Lower lobe of right lung (tissue), 2 donors: Measurements from ENCODE around the gene OVOL3. TPM values are rescaled to one million over a fixed set of nuclear protein-coding genes. Genes with fewer than 3 reads are reported as not detected.
"Not testable (repeated sequence)": the region's sequence is repeated elsewhere in the genome, so short reads cannot be mapped to it uniquely, and the experiment has no call there.

Source experiments
- ATAC-seq, 2 donors: fragments of 200-7000 bp; cut with Tn5 transposase; one replicate each; pipeline ENCODE4 v1.9.1; 2020 to 2022; ENCODE audit warnings: mild to moderate bottlenecking in 2 of 2, moderate library complexity in 2 of 2
- DNase-seq: peaks from one replicate; pipeline ENCODE4 v3.0.0-alpha.2; 2020
- H3K27ac ChIP-seq: fragments of 200-600 bp; one replicate; pipeline ENCODE4 v1.8.0; 2022
- H3K27me3 ChIP-seq: fragments of 200-600 bp; one replicate; pipeline ENCODE4 v1.8.0; 2022; ENCODE audit warnings: low read depth
- H3K36me3 ChIP-seq: fragments of 200-600 bp; one replicate; pipeline ENCODE4 v1.8.0; 2022; ENCODE audit warnings: mild to moderate bottlenecking
- H3K4me1 ChIP-seq: fragments of 200-600 bp; one replicate; pipeline ENCODE4 v1.8.0; 2022
- H3K4me3 ChIP-seq: fragments of 200-600 bp; one replicate; pipeline ENCODE4 v1.8.0; 2022; ENCODE audit warnings: mild to moderate bottlenecking
- H3K9me3 ChIP-seq: fragments of 200-600 bp; one replicate; pipeline ENCODE4 v1.8.0; 2022
- CTCF ChIP-seq: fragments of 200-600 bp; IDR thresholded peaks from one replicate; pipeline ENCODE4 v1.8.0; 2022; ENCODE audit warnings: antibody characterized with exemption, mild to moderate bottlenecking
- intact Hi-C: fragments of 100-400 bp; cut with DNase I; formaldehyde crosslinking; loops from one replicate; pipeline ENCODE4 v1.11.0; 2022
- total RNA-seq: library from RNA; stranded (reverse); fragmentation: NEBNext Ultra II Directional; extraction: Animal tissue kit (Norgen Biotek cat#: 25700); gene quantifications from one replicate; pipeline ENCODE4 v1.2.1, GENCODE V29; 2021
- donor health status: DM: no; HTN: yes; CAD: no; lungs with severe emphysema.

Gene OVOL3
- total RNA-seq, 1 donor from 2014 or later = not detected

- H3K27me3 ChIP-seq = no peaks in the 10 kb centered on the region
- H3K9me3 ChIP-seq = no peaks in the 10 kb centered on the region
- H3K27ac ChIP-seq = no peak overlapping the region
- peaks cover 85% of the 10 kb centered on the region for H3K36me3 ChIP-seq
- intact Hi-C loops = no loop called here
- ATAC-seq = peak in 1 of 2 donors; percentile 5
- no peak for TF ChIP-seq CTCF
- DNase-seq = no peak
- H3K4me3 ChIP-seq = no peak overlapping the region
- H3K4me1 ChIP-seq = peaks cover 6% of the 10 kb centered on the region
Observed at GRCh38 chr19:36121486-36122124, 10.7 kb downstream of the OVOL3 start.

- Histone ChIP-seq H3K27ac (no peak overlapping the region), H3K36me3 (peaks cover 49% of the 10 kb centered on the region), H3K27me3 (no peaks in the 10 kb centered on the region), H3K4me1 (peaks cover 21% of the 10 kb centered on the region), H3K9me3 (no peaks in the 10 kb centered on the region), H3K4me3 (no peak overlapping the region)
- ATAC-seq (no peak), DNase-seq (no peak)
- TF ChIP-seq CTCF = no peak
- intact Hi-C loops = loop anchor here (5.0 kb wide), 1 partner anchor 42 kb away; no protein-coding TSS in a partner anchor
Observed at GRCh38 chr19:36125557-36125956, 14.6 kb downstream of the OVOL3 start.

GRCh38 chr19:36128392-36128736 lies 17.4 kb downstream of the OVOL3 start:
- Histone ChIP-seq H3K27me3 (no peaks in the 10 kb centered on the region), H3K4me3 (peak overlapping the region; percentile 59), H3K27ac (peak overlapping the region; percentile 94), H3K4me1 (peaks cover 42% of the 10 kb centered on the region), H3K9me3 (no peaks in the 10 kb centered on the region), H3K36me3 (peaks cover 28% of the 10 kb centered on the region)
- intact Hi-C loops = loop anchor here (5.0 kb wide), 1 partner anchor 39 kb away; no protein-coding TSS in a partner anchor
- ATAC-seq = peak; percentile 30 to 45
- peak; percentile 67 for DNase-seq
- TF ChIP-seq CTCF = no peak

- H3K4me3 ChIP-seq, H3K27me3 ChIP-seq, H3K9me3 ChIP-seq, H3K36me3 ChIP-seq, intact Hi-C loops: not testable (repeated sequence)
- peak in 1 of 2 donors; percentile 2 for ATAC-seq
- DNase-seq = peak; percentile 83
- Histone ChIP-seq H3K4me1 (peaks cover 42% of the 10 kb centered on the region), H3K27ac (peak overlapping the region; percentile 47)
Observed at GRCh38 chr19:36131221-36131620, 20.3 kb downstream of the OVOL3 start.

GRCh38 chr19:36134867-36135266 lies 23.9 kb downstream of the OVOL3 start:
- H3K4me3 ChIP-seq, H3K9me3 ChIP-seq, ATAC-seq, DNase-seq, H3K27ac ChIP-seq, H3K36me3 ChIP-seq, H3K27me3 ChIP-seq, intact Hi-C loops: not testable (repeated sequence)
- H3K4me1 ChIP-seq = peaks cover 42% of the 10 kb centered on the region

- H3K4me1 ChIP-seq = peaks cover 38% of the 10 kb centered on the region
- peak; percentile 72 for DNase-seq
- H3K36me3 ChIP-seq = peaks cover 8% of the 10 kb centered on the region
- peak overlapping the region; percentile 76 for H3K27ac ChIP-seq
- no peaks in the 10 kb centered on the region for H3K27me3 ChIP-seq
- no peak overlapping the region for H3K4me3 ChIP-seq
- intact Hi-C loops = no loop called here
- no peak for TF ChIP-seq CTCF
- ATAC-seq = peak; percentile 52 to 58
- no peaks in the 10 kb centered on the region for H3K9me3 ChIP-seq
Observed at GRCh38 chr19:36136964-36137686, 26.2 kb downstream of the OVOL3 start.
